ENCODE results near the gene DUOXA2.

DNA sequence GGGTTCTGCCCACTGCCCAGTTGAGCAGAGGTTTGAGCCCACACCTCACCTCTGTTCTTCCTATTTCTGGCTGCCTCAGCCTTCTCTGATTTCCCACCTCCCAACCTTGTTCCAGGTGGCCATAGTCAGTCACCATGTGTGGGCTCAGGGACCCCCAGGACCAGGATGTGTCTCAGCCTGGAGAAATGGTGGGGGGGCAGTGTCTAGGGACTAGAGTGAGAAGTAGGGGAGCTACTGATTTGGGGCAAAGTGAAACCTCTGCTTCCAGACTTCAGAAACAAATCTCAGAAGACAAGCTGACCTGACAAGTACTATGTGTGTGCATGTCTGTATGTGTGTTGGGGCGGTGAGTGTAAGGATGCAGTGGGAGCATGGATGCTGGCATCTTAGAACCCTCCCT lies 50.8 kb downstream of the DUOXA2 start:
- TF ChIP-seq, protein P1, sequence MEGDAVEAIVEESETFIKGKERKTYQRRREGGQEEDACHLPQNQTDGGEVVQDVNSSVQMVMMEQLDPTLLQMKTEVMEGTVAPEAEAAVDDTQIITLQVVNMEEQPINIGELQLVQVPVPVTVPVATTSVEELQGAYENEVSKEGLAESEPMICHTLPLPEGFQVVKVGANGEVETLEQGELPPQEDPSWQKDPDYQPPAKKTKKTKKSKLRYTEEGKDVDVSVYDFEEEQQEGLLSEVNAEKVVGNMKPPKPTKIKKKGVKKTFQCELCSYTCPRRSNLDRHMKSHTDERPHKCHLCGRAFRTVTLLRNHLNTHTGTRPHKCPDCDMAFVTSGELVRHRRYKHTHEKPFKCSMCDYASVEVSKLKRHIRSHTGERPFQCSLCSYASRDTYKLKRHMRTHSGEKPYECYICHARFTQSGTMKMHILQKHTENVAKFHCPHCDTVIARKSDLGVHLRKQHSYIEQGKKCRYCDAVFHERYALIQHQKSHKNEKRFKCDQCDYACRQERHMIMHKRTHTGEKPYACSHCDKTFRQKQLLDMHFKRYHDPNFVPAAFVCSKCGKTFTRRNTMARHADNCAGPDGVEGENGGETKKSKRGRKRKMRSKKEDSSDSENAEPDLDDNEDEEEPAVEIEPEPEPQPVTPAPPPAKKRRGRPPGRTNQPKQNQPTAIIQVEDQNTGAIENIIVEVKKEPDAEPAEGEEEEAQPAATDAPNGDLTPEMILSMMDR (tag by site-specific recombination; IDR thresholded peaks at IDR 0.05) = no peak
- no peak for TF ChIP-seq BCL11A (tag by site-specific recombination; IDR thresholded peaks at IDR 0.05; ENCODE audit: low read depth)
- no peak for TF ChIP-seq KLF8 (tag by site-specific recombination; IDR thresholded peaks at IDR 0.05)
- TF ChIP-seq ZNF707 (tag by site-specific recombination; IDR thresholded peaks at IDR 0.05) = no peak
- TF ChIP-seq, protein P2, sequence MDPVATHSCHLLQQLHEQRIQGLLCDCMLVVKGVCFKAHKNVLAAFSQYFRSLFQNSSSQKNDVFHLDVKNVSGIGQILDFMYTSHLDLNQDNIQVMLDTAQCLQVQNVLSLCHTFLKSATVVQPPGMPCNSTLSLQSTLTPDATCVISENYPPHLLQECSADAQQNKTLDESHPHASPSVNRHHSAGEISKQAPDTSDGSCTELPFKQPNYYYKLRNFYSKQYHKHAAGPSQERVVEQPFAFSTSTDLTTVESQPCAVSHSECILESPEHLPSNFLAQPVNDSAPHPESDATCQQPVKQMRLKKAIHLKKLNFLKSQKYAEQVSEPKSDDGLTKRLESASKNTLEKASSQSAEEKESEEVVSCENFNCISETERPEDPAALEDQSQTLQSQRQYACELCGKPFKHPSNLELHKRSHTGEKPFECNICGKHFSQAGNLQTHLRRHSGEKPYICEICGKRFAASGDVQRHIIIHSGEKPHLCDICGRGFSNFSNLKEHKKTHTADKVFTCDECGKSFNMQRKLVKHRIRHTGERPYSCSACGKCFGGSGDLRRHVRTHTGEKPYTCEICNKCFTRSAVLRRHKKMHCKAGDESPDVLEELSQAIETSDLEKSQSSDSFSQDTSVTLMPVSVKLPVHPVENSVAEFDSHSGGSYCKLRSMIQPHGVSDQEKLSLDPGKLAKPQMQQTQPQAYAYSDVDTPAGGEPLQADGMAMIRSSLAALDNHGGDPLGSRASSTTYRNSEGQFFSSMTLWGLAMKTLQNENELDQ (tag by site-specific recombination; IDR thresholded peaks at IDR 0.05; ENCODE audit: low read depth) = no peak
- no peak for TF ChIP-seq SP2 (tag by site-specific recombination; IDR thresholded peaks at IDR 0.05)
- TF ChIP-seq ZNF169 (tag by site-specific recombination; IDR thresholded peaks at IDR 0.05) = no peak

Measured in HEK293 (cell line).